Activated gamma-delta T cell treated with anti-CD3 and anti-CD28 coated beads, Interleukin-2, amount 50 U/mL, for 16 hours (primary cell): ENCODE measurements around the gene SHISA7.
"Not testable (repeated sequence)": the region's sequence is repeated elsewhere in the genome, so short reads cannot be mapped to it uniquely, and the experiment has no call there.

ENCODE experiments used
- DNase-seq: peaks from one replicate; pipeline ENCODE4 v3.0.0-alpha.2; 2020; ENCODE audit warnings: low read depth

SHISA7 gene

DNA sequence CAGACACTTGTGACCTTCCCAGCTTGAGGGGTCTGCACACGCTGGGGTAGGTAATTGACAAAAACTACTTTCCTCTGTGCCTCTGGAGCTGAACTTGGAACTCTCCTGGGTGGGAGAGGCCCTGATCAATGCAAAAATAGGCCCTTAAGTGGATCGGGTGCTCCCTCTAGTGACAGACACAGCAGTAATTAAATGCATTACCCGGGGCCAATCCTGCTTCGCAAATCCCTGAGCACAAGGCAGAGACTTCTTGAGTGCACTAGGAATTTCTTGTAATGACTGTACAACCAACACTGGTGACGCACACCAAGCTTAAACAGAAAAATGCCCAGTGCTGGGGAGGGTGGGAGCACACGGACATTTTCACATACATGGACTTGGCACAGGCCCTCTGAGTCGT is 24.9 kb downstream of the SHISA7 start:
- peak; percentile 23 for DNase-seq

DNA sequence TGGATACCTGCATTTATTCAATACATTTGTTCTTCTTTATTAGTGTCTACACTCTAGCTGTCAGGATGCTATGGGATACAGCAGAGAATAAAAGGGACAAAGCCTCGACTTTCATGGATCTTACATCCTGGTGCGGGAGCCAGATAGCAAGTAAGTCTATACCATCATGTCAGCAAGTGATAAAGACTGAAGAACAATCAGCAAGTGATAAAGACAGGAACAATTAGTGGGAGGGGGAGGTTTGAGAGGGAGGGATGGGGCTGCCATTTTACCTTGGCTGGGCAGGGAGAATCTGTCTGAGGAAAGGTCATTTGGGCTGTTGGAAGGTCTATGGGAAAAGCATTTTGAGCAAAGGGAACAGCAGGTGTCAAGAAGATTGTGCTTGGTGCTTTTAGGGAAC is 32.9 kb downstream of the SHISA7 start:
- DNase-seq = no peak

DNA sequence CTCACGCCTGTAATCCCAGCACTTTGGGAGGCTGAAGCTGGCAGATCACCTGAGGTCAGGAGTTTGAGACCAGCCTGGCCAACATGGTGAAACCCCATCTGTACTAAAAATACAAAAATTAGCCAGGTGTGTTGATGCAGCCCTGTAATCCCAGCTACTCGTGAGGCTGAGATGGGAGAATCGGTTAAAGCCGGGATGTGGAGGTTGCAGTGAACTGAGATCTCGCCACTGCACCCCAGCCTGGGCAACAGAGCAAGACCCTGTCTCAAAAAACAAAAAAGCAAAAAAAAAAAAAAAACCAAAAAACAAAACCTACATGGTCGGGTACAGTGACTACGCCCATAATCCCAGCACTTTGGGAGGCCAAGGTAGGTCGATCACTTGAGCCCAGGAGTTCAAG is 33.9 kb downstream of the SHISA7 start:
- not testable (repeated sequence) for DNase-seq

DNA sequence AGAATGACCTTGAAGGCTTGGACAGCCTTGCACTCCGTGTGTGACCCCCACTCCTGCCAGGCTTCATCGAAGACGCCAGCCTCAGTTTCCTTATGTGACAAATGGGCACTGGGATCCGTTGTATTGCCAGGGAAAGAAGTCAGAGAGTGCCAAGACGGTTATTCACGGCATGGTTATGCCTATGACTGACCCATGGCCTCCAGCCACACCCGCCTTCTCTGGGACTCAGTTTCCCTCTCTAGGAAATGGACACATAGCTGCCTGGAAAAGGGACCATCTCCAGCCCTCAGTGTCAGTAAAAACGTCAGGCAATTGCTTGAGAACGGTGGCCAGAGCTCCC is 34.6 kb downstream of the SHISA7 start:
- DNase-seq = no peak

DNA sequence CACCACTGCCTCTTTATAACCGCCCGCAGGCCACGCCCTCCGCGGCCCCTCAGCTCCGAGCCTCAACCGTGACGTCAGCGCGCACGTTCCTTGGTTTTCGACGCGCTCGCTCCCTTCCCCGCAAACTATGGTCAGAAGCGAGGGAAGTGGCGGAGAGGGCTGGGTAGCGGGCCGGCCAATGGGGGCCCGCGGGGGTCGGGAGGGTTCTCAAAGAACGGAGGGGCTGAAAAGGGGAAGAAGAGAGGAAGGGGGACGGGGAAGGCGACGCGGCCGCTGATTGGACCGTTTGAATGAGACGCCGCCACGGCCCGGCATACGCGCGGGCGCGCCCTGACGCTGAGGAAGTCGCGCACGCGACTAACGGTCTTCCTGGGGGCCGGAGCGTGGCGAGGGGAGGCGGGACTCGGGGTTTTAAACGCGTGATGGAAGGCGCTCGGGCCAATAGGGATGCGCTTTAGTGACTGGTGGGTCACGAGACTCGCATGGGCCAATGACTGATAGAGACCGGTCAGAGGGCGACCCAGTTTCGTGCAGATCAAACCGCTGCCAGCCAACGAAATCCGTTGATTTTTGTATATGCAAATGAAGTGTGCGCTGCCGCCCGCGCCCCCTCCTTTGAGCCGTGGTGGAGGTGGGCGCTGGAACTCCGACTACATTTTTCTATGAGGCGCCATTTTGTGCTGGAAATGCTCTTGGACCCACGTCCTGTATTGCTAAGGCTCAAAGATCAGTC is 35.1 kb downstream of the SHISA7 start:
- DNase-seq = peak; percentile 96

DNA sequence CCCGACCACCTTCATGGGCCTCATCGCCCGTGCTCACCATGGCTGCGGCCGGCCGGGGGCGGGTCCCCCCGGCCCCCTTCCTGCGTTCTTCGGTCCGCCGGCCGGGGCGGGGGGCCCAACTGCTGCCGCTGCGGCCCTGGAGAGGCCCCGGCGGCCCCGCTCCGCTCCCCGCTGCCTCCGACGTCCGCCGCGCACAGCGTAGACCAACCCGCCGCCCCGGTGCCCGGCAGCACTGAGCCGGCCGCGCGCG is 35.6 kb downstream of the SHISA7 start, which contains the start of gene UBE2S:
UBE2S (minus strand) TSS at position 239 of the 250 bp plus-strand sequence; CDS start at position 40, 199 bp downstream.
- not testable (repeated sequence) for DNase-seq

DNA sequence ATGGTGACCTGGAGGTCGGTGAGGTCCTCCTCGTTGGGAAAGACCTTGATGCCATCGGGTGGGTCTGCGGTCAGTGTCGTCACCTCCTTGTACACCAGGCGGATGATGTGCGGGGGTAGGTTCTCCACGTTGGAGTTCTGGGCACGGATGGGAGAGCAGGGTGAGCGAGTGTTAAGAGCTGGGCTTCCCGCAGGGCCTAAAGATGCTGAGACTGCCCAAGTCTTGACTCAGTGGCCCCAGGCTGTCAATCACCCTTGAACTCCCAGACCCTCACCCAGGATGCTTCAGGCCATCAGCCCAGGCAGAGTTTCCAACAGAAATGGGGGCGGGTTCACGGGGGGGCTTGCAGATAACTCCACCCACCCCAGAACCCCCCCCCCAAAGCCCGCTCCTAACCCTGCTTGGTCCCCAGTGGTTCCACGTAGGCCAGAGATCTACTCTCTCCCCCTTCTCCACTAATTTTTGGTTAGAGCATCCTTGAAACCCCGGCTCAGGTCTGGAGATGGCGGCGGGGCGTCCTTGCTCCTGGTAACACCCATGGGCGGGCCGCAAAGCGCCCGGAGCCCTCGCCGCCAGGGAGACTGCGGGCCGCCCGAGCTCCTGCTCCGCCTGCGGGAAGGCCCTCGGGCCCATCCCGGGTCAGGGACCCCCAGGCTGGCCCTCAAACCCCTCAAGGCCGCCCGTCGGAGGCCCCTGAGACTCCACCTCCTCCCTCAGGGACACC is 36.1 kb downstream of the SHISA7 start:
- DNase-seq = no peak

DNA sequence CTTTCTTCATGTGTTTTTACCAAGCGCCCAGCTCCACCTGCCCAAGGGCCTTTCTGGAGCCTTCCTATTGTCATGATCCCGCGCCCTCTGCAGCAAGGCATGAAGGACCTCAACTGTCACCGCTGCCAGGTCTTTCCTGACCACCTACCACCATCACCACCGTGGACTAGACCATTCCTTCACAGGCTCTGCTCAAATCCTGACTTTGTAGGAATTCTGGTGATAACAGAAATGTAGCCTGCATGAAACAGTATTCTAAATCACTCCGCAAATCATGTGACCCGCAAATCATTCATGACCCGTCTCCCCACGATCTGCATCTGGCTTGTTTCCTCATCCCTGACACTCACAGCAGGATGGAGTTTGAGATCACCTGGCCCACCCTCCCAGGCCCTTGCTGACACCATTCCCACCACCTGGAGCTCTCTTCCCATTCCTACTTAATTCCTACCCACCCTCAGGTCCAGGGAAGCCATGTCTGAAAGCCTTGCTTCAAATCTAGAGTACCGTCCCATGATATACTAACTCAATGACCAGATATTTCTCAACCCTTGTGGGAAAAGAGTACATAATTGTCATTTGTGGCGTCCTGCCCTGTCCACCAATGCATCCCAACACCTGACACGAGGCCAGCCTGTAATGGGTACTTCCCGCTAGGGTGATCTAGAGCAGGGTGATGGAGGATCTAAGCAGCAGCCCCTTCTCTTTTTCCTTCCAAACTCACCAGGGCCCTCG is 36.8 kb downstream of the SHISA7 start:
- no peak for DNase-seq

DNA sequence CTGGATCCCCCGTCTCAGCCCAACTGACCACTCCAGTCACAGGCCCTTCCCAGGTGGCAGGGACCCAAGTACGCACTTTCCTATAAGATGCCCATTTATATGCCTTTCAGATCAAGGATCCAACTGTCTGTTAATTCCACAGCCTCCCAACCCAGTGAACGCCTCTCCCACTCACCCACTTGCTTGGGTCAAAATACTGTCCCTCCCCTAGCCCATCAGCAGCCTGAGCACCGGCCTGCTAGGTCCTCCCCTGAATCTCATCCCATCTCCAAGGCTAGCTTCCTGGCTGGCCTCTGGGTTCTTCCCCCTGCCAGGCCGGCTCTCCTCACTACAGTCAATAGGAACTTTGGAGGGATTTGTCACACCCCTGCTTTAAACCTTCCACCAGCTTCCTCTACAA is 37.5 kb downstream of the SHISA7 start:
- DNase-seq = no peak

DNA sequence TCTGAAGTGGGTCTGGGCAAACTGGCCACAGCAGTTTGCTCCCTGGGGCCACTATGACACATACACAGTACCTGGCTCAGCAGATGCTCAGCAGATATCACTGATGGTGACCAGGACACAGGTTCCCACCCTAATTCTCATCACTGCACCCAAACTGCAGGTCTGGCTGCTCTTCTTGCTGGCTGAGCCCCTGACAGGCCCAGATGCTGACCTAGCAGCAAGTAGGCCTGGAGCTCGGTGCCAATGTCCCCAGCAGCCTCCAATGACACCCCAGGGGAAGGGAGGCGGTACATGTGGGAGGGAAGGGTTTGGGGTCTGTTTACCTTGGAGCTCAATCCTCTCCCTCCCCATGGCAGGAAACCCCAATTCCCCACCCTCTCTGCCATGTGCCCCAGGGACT is 40.6 kb downstream of the SHISA7 start:
- no peak for DNase-seq

DNA sequence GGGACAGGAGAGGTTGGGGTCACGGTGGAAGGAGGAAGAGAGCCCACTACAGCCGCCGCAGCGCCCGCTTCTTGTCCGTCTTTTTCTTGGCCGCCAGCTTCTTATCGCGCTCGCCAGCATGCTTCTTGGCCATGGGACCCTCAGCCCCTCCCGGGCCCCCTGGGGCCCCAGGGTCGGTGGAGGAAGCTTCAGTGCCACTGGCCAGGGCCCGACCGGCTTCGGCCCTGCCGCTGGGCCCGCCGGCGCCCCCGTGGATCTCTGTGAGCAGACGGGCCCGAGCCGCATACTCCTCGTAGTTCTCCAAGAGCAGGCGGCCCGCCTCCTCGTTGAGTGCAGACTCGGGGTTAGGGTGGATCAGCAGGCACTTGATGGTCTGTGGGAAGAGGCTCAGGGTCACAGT is 41.7 kb downstream of the SHISA7 start:
- not testable (repeated sequence) for DNase-seq

DNA sequence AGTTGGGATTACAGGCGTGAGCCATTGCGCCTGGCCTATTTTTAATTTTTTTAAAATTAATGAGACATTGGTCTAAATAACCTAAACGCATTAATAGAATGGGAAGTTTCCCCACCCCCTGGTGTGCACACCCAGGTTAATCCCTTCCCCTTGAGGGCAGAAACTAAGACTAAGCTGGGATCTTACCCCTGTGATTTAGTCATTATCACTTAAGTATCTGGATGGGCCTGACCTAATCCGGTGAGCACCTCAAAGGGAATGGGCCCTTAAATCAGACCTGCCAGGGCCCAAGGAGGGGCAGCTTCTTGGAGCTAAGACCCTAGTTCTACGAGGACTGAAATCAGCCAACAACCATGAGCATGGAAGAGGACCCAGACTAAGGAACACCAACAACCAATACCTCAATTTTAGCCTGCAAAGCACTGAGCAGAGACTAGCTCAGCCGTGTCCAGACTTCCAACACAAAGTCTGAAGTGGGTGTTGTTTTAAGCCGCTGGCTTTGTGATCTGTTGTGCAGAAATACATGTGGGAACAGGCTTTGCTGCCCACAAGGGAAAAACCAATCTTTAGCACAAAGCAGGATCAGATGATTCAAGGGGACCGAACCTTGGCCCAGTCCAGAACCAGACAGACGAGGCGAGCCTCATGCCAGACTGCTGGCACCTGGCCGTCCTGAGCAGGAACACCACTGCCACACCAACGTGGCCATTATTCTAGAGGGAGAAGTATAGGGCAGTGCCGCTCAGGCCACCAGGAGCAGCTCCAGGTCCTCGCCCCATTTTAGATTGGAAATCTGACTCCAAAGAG is 42.6 kb downstream of the SHISA7 start:
- DNase-seq = no peak

DNA sequence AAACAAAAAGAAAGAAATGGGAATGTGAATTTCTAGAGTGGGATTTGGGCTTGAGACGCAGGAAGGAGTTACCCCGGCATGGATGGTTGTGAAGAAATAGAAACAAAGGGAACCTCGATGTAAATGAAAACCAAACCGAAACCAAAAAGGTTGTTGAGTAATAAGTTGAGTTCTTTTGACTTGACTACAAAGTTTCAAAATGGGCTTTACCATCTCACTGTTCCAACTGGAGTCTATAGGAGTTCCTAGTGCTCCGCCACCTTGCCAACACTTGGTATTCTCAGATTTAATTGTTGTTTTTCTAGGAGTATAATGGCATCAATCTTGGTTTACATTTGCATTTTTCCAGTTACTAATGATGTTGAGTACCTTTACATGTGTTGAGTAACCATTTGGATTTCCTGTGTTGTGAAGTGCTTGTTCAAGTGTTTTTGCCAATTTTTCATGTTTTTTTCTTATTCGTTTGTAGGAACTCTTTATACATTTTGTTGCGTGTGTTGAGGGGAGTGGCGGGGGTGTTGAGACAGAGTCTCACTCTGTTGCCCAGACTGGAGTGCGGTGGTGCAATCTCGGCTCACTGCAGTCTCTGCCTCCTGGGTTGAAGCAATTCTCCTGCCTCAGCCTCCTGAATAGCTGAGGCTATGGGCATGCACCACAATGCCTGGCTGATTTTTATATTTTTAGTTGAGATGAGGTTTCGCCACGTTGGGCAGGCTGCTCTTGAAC is 44.7 kb downstream of the SHISA7 start:
- DNase-seq = no peak

DNA sequence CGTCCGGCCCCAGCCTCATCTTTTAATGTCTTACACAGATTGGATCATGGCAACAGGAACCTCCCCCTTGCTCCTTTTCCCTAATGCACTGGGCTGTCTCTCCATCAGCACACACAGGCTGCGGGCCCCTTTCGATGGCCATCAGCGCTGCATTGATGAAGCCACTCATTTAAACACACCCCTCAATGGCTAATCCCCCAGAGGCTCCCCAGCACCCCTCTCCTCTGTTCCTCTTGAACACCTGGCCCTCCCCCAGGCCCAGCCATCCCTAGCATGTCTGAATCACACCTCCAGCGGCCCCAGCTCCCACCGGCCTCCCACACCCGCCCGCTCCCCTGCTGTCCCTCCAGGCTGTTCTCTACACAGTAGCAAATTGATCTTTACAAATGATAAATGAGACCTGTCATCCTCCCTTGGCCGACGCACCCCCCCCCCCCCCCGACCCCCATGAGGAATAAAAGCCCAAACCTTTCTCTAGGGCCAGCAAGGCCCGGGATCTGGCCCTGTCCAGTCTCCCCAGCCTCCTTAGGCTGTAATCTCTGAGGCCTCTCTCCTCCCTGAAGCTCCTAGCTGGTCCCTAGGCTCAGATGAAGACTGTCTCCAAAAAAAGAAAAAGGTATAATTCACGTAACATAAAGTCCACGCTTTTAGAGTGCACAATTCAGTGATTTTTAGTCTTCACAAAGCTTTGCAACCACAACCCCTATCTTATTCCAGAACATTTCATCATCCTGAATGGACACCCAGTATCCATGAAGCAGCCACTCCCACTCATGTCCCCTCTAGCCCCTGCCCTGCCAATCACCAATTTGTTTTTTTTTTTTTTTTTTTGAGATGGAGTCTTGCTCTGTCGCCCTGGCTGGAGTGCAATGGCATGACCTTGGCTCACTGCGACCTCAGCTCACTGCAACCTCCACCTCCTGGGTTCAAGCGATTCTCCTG is 50.0 kb downstream of the SHISA7 start:
- DNase-seq = no peak

DNA sequence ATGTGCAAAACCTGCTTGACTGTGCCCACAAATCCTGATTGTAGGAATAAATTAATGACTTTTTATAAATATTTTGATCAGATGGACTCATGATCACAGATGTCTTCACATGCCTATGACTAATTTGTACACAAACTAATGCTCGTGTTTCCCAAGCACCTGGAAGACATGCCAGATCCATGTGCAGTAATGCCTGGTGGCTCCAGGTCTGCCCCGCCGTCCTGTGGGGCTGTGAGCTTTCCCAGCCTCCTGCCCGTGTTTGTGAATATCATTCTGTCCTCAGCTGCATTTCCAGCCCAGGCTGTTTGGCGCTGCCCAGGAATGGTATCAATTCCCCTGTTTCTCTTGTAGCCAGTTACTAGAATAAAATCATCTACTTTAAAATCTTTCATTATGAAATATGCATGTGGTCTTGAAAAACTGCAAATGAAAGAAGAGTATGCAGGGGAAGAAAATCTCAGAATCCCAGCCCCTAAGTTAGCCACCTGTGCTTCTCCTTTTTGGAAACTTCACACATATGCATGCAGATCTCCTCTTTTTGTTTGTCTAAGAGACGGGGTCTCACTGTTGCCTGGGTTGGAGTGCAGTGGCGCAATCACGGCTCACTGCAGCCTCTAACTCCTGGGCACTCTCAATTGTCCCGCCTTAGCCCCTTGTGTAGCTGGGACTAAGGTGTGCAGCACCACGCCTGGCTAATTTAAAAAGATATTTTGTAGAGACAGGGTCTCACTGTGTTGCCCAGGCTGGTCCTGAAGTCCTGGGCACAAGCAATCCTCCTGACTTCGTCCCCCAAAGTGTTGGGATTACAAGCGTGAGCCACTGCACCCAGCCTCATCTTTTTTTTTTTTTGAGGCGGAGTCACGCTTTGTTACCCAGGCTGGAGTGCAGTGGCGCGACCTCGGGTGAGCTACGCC is 51.1 kb downstream of the SHISA7 start:
- no peak for DNase-seq

DNA sequence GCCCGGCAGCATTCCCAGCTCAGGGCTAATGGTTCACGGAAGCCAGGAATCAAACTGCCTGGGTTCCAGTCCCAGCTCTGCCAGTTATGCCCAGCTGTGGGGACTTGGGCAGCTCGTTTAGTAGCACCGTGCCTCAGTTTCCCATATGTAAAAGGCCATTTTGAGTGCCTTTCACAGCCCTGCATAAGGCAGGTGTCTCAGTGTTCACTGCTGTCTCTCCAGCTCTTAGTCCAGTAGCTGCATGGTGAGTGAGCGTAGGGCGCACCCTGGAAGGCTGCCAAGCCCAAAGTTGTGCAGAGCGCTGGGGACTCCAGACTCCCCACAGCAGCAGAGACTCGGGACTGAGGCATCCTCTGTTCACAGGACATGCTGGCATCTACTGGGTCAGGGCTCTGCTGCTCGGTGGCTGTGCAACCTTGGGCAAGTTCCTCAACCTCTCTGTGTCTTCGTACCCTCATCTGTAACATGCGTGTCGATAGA is 51.9 kb downstream of the SHISA7 start:
- DNase-seq = no peak

DNA sequence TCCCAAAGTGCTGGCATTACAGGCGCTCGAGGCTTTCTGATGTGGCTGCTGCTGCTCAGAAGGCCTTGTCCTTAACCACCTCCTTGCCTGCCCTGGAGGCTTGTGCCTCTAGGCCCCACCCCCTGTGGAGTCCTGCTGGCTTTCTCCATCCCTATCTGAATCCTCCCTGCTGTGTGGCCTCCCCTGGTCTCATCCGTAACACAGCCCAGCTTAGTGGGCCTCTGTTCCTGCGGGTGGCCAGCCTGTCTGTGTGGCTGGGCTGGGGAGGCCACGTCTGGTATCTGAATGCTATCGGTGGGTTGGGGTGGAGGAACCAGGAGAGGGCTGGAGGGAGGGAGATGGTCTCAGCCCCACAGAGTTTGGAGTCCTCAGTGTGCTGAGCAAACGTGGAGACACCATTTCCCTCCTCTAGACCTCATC is 52.6 kb downstream of the SHISA7 start:
- no peak for DNase-seq

DNA sequence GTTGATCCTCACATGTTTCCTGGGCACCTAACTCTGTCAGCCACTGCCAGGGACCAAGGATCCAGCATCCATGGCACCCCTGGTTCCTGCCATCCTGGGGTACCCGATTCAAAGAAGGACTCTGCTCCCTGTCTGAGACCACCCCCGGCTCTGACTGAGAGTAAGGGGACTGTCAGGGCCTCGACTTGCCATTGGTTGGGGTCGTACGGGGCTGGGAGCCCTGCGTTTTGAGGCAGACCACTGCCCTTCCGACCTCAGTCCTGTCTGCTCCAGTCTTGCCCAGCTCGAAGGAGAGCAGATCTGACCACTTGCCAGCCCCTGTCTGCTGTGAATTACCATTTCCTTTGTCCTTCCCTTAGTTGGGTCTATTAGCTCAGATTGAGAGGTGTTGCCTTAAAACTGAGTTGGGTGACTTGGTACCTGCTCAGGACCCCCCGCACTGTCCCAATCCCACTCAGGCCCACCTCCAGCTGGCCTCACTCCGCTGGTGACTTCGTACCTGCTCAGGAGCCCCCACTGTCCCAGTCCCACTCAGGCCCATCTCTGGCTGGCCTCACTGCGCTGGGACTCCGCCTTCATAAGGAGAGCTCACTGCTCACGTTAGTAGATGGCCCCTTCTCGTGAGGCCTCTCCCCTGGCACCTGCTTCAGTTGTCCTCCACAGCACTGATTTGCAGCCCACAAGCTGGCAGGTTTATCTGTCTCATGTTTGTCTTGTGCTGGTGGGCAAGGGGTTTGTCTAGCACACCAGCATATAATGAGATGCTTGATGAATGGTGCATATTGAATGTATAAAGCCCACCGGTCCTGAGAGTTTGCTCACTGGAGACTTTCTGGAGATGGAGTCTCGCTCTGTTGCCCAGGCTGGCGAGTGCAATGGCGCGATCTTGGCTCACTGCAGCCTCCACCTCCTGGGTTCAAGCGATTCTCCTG is 53.4 kb downstream of the SHISA7 start:
- no peak for DNase-seq
